ENCODE results near the gene PHYKPL.
"Not testable (repeated sequence)": the region's sequence is repeated elsewhere in the genome, so short reads cannot be mapped to it uniquely, and the experiment has no call there.

PHYKPL gene

DNA sequence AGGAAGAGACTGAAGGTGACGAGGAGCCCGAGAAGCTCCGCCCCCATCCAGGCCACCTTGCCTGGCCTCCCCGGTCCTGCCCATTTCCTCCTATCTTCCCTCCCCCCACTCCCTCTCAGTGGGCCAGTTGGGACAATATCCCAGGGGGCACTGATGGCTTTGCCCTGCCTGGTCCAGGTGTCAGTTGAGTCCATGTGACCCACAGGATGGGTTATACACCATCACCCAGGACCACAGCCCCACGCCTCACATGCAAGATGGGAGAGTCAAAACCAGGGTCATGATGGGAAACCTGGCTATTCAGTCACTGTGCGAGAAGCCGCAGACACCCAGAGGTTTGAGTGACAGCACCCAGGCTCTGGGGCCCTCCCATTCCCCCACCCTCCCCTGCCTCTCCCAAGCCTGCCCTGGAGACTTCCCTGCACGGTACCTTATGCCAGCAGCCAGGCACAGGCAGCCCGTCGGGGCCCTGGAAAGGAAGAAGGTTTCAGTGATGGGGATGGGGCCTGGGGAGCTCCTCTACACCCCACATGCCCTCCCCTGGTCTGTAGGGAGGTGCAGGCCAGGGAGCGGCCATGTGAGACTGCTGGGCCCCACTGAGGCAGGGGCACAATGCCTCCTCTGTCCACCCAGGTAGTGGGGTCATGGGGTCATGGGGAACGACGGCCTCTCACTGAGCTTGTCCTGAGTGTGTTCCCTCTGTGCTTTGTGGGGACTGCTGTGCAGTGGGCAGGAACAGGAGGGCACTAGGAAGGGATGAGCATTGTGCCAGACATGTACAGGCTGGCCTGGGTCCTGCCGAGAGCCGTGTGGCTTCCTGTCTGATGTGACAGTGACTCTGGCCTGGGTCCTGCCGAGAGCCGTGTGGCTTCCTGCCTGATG lies 6.3 kb upstream of the PHYKPL start:
- no peak for DNase-seq

DNA sequence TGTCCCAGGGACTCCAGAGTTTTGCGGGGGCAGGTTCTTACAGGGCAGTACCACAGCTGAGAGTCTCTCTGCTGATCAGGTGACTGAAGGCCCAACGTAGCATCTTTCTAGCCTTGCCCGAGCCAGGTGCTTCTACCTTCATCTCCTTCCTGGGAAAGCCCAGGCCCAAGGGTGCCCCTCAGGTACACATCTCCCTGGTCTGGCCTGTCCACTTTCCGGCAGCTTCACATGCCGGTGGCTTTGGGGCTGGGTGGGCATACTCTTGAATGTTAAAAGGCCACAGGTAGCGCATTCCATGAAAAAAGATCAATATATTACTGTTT lies 5.7 kb upstream of the PHYKPL start:
- DNase-seq: no peak

GRCh38 chr5:178237431-178238312 lies 5.1 kb upstream of the PHYKPL start:
- DNase-seq: no peak

DNA sequence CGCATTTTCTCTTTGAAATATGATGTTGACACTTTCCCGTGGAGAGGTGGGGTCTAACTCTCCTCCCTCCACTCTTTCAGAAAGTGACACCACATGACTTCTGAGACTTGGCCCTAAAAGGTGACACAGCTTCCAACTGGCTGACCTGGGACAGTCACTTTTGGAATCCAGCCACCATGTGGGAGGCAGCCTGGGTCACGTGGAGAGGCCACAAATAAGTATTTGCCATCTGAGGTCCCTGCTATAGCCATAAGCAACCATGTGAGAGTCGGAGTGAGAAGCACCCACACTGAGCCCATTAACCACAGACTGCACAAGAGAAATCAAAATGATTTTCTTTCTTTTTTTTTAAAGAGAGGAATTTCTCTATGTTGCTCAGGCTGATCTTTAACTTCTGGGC lies 4.1 kb upstream of the PHYKPL start:
- DNase-seq: no peak

DNA sequence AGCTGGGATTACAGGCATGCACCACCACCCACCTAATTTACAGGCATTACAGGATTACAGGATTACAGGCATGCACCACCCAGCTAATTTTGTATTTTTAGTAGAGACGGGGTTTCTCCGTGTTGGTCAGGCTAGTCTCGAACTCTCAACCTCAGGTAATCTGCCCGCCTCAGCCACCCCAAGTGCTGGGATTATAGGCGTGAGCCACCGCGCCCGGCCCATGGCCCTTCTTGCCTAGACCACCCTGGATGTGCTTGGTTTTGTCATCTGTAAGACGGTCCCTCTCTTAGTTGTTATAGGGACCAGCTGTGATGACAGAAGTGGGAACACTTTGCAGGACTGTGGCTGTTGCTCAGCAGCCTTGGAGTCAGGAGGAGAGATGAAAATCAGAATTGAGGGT lies 3.5 kb upstream of the PHYKPL start:
- no peak for DNase-seq

DNA sequence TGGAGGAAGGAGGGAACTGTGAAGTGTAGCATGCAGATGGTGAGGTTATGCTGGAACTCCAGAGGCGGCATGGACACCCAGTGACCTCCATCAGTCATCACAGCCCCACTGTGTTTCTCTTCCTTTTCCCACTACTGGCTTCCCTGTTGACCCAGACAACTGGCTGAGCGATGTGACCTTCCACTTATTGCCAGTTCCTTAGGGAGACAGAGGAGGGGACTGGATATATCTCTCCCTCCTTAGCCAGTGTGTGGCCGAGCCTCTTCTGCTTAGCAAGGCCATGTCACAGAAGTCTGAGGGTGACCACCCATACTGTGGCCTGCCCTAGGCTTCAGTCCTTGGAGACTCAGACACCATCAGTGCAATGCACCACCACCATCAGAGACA lies 3.0 kb upstream of the PHYKPL start:
- no peak for DNase-seq

- DNase-seq: peak; percentile 96
Measured at GRCh38 chr5:178234750-178235587, 2.4 kb upstream of the PHYKPL start.

DNA sequence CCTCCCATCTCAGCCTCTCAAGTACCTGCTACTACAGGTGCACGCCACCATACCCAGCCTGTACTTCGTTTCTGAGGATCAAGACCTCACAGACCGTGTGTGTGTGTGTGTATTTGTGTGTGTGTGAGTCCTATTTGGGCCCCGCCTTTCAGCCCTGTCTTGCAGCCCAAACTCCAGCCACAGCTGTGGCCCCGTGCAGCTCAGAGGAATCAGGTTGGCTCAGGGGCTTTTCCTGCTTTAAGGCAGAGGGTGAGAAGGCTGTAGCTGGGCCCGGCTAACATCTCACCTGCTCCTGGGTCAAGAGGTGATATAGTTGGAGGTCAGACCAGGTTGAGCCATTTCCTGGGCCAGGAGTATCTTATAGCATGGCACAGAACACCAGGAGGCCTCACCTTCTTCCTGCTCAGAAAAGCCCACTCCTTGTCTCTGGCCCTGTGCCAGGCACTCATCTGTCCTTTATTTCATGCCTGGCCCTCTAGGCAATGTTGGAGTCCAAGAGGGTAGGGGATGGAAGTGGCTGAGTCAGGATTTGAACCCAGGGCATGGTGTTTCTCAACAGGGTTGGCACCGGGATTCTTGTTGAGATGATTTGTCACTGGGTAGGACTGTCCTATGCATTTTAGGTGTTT lies 1.6 kb upstream of the PHYKPL start:
- no peak for DNase-seq

DNA sequence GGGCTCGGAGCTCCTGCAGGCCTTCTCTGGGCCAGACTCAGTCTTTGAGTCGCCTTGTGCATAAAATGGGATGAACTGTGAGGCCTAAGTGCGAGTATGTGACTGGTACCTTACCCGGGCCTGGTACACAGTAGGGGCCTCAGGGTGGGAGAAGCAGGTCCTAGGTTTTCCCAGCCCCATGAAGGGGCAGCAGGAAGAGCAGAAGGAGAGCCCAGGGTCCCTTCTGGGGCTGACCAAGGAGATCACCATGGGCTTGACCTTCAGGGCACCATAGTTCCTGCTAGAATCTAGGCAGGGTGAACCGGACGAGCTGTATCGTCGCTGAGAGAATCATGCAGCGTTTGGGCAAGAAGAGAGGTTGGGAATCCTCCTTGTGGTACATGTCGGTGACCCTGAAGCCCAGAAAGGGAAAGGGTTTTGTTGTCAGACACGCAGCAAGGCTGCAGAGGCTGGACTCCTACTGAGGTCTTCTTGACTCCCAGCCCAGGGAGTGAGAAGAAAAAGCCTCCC lies 373 bp upstream of the PHYKPL start:
- DNase-seq: no peak

- DNase-seq: no peak
Measured at GRCh38 chr5:178231539-178232123, 971 bp downstream of the PHYKPL start.

DNA sequence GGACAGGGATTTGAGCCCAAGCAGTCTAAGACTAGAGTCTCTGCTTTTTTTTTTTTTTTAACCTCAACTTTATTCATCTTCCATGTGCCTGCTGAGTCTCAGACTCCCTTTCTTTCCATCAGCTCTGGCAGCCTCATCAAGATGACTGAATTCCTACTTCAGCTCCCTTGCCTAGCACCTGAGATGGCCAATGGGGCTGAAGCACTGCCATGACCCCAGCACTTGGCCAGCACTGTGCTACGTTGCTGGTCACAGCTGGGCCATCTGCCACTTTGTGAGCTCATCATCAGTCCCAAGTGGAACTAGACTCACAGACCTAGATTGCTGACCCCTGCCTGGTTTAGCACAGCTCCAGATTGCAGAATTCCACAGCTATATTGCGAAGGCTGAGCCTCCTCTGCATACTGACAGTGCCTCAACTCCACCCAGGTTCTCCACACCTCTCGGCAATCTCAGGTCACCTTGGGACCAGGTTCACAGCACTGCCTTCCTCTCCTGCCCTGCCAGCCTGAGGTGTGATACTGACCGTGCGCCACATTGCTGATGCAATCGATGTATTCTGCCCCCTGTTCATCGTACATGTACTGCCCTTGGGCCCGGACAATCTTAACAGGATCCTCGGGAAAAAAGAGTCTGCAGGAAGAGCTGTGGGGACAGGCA lies 1.6 kb downstream of the PHYKPL start:
- DNase-seq: no peak

DNA sequence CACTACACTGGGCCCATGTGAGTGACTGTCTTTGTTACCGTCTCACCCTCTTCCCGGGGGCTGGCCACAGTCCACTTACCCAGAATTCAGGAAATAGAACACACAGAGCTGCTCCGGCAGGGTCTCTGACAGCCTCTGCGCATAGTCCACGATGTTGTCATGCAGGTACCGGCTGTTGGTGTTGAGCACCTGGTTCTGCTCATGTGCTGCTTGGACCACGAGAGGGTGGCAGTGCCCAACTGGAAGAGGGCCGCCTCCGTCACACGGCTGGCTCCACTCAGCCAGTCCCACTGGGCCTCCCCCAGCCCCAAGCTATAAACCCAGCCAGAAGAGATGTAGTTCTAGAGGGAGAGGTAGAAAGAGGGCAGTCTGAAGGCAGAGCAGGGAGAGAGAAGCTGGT lies 2.7 kb downstream of the PHYKPL start:
- no peak for DNase-seq

DNA sequence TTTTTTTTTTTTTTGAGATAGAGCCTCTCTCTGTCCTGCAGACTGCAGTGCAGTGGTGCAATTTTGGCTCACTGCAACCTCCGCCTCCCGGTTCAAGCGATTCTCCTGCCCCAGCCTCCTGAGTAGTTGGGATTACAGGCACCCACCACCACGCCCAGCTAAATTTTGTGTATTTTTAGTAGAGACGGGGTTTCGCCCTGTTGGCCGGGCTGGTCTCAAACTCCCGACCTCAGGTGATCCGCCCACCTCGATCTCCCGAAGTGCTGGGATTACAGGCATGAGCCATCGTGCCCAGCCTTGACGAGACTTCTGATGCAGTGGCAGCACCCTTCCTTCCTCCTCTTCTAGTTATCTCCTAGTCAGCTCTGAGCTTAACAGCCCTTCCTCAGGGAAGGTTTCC lies 3.5 kb downstream of the PHYKPL start:
- not testable (repeated sequence) for DNase-seq

DNA sequence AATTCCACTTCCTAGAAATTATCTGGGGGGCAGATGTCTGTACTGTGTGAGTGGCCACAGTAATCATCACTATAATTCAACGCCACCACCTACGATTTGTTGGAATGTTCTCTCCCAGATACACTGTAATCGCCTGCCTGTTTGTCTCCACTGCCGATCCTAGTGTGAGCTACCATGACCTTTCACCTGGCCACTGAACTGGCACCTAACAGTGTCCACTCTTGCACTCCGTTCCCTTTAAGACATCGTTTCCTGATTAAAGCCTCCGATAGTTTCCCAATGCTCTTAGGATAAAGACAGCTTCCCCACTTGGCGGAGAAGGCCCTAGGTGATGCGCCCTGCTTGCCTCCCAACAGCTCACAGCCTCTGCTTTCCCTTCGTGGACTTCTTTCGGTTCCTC lies 4.0 kb downstream of the PHYKPL start:
- no peak for DNase-seq

GRCh38 chr5:178227929-178228328 lies 4.7 kb downstream of the PHYKPL start:
- no peak for DNase-seq

DNA sequence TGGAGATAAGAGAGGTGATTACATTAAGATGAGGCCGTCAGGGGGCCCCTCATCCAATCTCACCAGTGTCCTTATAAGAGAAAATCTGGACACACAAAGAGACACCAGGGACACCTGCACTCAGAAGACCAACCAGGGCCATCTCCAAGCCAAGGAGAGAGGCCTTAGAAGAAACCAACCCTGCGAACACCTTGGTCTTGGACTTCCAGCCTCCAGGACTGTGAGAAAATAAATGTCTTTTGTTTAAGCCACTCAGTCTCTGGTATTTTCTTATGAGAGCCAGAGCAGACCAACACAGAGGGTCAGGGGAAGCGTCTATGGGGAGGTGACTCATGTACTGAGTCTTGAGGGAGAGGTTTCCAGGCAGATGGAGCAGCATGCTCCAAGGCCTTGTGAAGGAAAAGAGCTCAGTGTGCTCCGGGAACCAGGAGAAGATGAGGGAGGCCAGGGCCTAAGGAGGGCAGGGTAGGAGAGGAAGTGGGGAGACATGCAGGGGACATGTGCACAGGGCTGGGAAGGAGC lies 5.4 kb downstream of the PHYKPL start:
- no peak for DNase-seq

- no peak for DNase-seq
Measured at GRCh38 chr5:178225174-178225573, 7.4 kb downstream of the PHYKPL start.

GRCh38 chr5:178224403-178224802 lies 8.2 kb downstream of the PHYKPL start:
- no peak for DNase-seq

- DNase-seq: no peak
Measured at GRCh38 chr5:178223828-178224335, 8.7 kb downstream of the PHYKPL start.

GRCh38 chr5:178223196-178223773 lies 9.3 kb downstream of the PHYKPL start:
- no peak for DNase-seq

DNA sequence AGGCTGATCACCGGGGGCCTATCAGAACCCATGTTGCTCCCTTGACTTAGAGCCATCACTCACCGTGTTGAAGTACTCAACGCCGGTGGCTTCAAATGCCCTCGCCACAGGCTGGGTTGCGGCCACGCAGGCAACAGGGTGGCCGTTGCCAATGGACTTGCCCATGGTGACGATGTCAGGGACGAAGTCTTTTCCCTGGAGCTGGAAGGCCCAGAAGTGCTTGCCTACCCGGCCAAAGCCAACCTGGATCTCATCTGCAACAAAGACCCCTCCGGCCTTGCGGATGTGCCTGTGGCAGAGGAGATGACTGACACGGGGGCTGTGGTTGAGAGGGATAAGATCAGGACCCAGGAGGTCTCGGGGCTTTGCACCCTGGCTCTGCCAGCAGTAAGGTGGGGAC lies 10.3 kb downstream of the PHYKPL start:
- DNase-seq: no peak

Data from 8988T (cell line).